ENCODE measurements around the gene AKR1B1.

Gene AKR1B1

DNA sequence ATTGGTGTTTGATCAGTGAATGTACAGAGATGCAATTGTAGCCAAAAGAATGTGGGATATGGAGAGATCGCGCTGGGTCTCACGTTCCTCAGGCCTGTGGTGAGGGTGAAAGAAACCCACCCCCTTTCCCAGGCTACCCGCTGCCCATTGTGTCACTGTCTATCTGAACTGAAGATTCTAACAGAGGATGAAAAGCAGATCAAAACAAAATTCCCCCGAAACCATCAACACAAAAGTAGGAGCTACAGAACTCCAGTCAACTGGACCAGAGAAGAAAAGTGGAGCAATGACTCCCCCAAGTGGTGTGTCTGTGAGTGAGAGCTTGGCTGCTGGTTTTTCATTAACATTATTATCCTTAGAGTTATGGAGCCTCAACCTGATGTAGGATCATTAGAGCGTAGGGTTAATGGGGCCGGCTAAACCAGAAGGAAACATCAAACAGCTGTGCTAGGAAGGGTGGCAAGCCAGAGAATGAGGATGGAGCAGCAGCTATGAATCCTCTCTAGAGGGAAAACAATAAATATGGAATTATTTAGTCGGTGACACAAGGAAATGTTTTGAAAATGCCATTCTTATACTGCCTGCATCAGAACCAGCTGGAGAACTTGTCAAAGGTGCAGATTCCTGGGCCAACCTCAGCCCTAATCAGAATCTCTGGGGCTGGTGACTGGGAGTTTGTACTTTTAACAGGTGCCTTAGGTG lies 38.3 kb downstream of the AKR1B1 start:
- no peak for DNase-seq (ENCODE audit: low read depth in 1 of 2, low spot score in 1 of 2)

- no peak for DNase-seq (ENCODE audit: low read depth in 1 of 2, low spot score in 1 of 2)
Measured at GRCh38 chr7:134419875-134420274, 39.0 kb downstream of the AKR1B1 start.

DNA sequence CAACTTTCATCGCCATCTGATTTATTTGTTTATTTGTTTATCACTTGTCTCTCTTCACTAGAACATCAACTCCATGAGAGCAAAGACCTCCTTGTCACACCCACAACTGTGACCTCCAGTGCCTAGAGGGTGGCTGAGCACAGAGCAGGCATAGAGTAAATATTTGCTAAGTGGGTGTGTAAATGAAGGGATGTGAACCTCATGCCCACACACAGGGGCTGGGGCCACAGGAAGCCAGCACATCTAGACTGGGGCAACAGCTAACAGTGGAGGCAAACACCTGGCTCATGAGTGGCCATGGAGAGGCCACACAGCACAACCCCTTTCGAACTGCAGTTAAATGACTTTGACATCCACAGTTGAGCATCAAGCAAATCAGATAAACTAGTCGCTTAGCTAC lies 39.8 kb downstream of the AKR1B1 start:
- no peak for DNase-seq (ENCODE audit: low read depth in 1 of 2, low spot score in 1 of 2)

GRCh38 chr7:134415700-134416099 lies 43.2 kb downstream of the AKR1B1 start:
- no peak for DNase-seq (ENCODE audit: low read depth in 1 of 2, low spot score in 1 of 2)

DNA sequence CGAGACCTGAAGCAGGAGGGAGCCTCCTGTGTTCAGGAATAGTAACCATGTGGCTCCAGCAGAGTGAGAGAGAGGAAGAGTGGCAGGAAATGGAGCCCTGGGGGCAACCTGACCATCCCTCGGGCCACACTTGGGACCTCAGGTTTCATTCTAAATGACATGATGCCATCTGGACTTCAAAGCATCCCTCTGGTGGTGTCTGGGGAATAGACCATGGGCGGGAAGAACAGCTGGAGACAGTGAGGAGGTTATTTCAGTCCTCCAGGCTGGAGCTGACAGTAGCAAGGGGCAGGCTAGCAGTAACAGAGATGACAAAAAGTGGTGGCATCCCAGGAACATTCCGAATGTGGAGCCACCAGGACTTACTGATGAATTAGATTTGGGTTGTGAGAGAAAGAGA lies 44.8 kb downstream of the AKR1B1 start:
- no peak for DNase-seq (ENCODE audit: low read depth in 1 of 2, low spot score in 1 of 2)

GRCh38 chr7:134407311-134407710 lies 51.6 kb downstream of the AKR1B1 start:
- no peak for DNase-seq (ENCODE audit: low read depth in 1 of 2, low spot score in 1 of 2)

DNA sequence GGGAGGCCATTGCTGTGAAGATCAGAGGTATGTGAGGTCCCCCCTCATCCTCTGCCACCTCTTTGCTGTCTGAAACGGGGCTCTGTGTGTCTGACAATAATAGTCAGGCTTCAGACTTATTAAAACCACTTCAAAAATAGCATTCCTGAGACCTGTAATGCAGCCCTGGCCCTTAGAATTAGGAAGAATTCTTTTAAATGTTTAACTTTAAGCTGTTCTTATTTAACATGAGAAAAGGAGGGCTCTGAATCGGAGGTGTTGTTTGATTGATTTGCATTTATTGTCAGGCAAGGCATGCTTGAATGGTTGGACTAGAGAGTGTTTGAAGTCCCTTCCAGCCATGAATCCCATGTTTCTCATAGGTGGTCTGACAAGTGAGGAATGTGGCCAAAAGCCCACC lies 52.5 kb downstream of the AKR1B1 start:
- DNase-seq (ENCODE audit: low read depth in 1 of 2, low spot score in 1 of 2): no peak

- DNase-seq (ENCODE audit: low read depth in 1 of 2, low spot score in 1 of 2): no peak
Measured at GRCh38 chr7:134405299-134405698, 53.6 kb downstream of the AKR1B1 start.

GRCh38 chr7:134403062-134403461 lies 55.8 kb downstream of the AKR1B1 start:
- no peak for DNase-seq (ENCODE audit: low read depth in 1 of 2, low spot score in 1 of 2)

GRCh38 chr7:134400859-134401258 lies 58.0 kb downstream of the AKR1B1 start:
- DNase-seq (ENCODE audit: low read depth in 1 of 2, low spot score in 1 of 2): no peak

DNA sequence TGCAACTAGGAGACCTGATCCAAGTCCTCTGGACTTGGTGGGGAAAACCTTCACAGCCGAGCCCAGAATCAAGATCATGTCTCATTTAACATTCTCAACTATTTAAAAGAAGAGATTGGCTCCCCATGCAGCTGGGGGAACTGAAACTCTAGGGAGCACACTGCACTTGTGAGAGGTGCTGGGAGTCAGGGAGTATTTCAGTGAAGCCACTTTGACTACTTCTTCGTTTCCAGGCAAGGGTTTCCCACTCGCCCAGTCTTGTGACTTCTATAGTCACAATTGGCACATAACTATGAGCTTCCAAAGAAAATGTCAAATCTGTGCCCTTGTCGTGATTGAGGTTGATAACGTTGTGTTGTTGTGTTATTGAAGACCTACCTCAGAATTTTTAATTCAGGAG lies 62.9 kb downstream of the AKR1B1 start:
- DNase-seq (ENCODE audit: low read depth in 1 of 2, low spot score in 1 of 2): no peak

DNA sequence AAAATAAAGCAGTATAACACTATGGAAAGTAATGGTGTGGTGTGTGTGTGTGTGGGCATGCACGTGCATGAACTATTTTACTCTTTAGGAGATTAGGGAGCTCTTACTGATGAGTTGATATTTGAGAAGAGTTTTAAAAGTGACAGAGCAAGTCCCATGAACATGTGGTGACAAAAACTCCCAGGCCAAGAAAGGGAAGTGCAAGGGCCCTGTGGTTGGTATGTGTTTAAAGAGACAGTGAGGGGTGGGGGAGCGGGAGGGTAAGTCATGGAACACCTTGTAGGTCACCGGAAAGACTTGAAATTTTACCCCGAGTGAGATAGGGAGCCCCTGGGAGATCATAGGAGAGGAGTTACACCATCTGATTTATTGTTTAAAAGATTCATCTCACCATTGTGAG lies 63.3 kb downstream of the AKR1B1 start:
- DNase-seq (ENCODE audit: low read depth in 1 of 2, low spot score in 1 of 2): no peak

DNA sequence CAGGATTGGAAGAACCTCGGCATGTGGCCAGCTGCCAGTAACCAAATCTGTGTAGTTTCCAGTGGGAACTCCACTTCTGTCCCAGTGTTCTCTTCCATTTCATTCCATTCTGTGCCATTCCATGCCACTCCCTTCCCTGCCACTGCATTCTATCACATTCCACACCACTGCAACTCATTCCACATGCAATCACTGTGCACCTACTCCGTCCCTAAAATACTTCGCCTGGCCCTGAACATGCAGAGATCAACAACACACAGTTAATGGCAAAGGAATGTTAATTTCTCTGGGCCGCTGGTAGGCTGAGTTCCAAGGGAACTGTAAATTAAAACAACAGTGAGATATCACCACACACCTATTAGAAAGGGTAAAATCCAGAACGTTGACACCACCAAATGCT lies 64.8 kb downstream of the AKR1B1 start:
- DNase-seq (ENCODE audit: low read depth in 1 of 2, low spot score in 1 of 2): no peak
